ENCODE measurements around the gene MAB21L4. TPM values are rescaled to one million over a fixed set of nuclear protein-coding genes. Genes with fewer than 3 reads are reported as not detected.

The MAB21L4 gene
- total RNA-seq, 1 donor from 2014 or later = not detected

- Mint-ChIP-seq H3K4me3 (ENCODE audit: unreplicated experiment) (no peak overlapping the region), H3K9me3 (ENCODE audit: unreplicated experiment) (no peaks in the 10 kb centered on the region)
Measured at GRCh38 chr2:240876475-240877251, 19.3 kb downstream of the MAB21L4 start.

GRCh38 chr2:240876035-240876474 lies 19.9 kb downstream of the MAB21L4 start:
- Mint-ChIP-seq H3K4me3 (ENCODE audit: unreplicated experiment) (no peak overlapping the region), H3K27me3 (ENCODE audit: unreplicated experiment) (peaks cover 13% of the 10 kb centered on the region), H3K27ac (ENCODE audit: unreplicated experiment) (no peak overlapping the region), H3K9me3 (ENCODE audit: unreplicated experiment) (no peaks in the 10 kb centered on the region), H3K4me1 (ENCODE audit: unreplicated experiment) (no peaks in the 10 kb centered on the region), H3K36me3 (ENCODE audit: unreplicated experiment) (no peaks in the 10 kb centered on the region)
- no peak for TF ChIP-seq CTCF (IDR thresholded peaks at IDR 0.05)
- no peak for DNase-seq (ENCODE audit: extremely low spot score, unreplicated experiment)

More at GRCh38 chr2:240876475-240877251, 19.3 kb downstream of the MAB21L4 start:
- TF ChIP-seq CTCF (IDR thresholded peaks at IDR 0.05) = no peak
- peaks cover 16% of the 10 kb centered on the region for H3K27me3 Mint-ChIP-seq (ENCODE audit: unreplicated experiment)
- DNase-seq (ENCODE audit: extremely low spot score, unreplicated experiment) = no peak
- no peaks in the 10 kb centered on the region for H3K36me3 Mint-ChIP-seq (ENCODE audit: unreplicated experiment)
- H3K27ac Mint-ChIP-seq (ENCODE audit: unreplicated experiment) = no peak overlapping the region
- H3K4me1 Mint-ChIP-seq (ENCODE audit: unreplicated experiment) = no peaks in the 10 kb centered on the region

- Mint-ChIP-seq H3K4me3 (ENCODE audit: unreplicated experiment) (no peak overlapping the region), H3K4me1 (ENCODE audit: unreplicated experiment) (no peaks in the 10 kb centered on the region), H3K27ac (ENCODE audit: unreplicated experiment) (no peak overlapping the region), H3K9me3 (ENCODE audit: unreplicated experiment) (no peaks in the 10 kb centered on the region), H3K27me3 (ENCODE audit: unreplicated experiment) (peaks cover 8% of the 10 kb centered on the region), H3K36me3 (ENCODE audit: unreplicated experiment) (no peaks in the 10 kb centered on the region)
- DNase-seq (ENCODE audit: extremely low spot score, unreplicated experiment) = no peak
- TF ChIP-seq CTCF (IDR thresholded peaks at IDR 0.05) = no peak
Measured at GRCh38 chr2:240875228-240876034, 20.5 kb downstream of the MAB21L4 start.

GRCh38 chr2:240874715-240875227 lies 21.2 kb downstream of the MAB21L4 start:
- Mint-ChIP-seq H3K27me3 (ENCODE audit: unreplicated experiment) (peaks cover 3% of the 10 kb centered on the region), H3K4me3 (ENCODE audit: unreplicated experiment) (no peak overlapping the region), H3K9me3 (ENCODE audit: unreplicated experiment) (no peaks in the 10 kb centered on the region), H3K36me3 (ENCODE audit: unreplicated experiment) (no peaks in the 10 kb centered on the region), H3K4me1 (ENCODE audit: unreplicated experiment) (no peaks in the 10 kb centered on the region), H3K27ac (ENCODE audit: unreplicated experiment) (no peak overlapping the region)
- DNase-seq (ENCODE audit: extremely low spot score, unreplicated experiment) = no peak
- no peak for TF ChIP-seq CTCF (IDR thresholded peaks at IDR 0.05)

All from osteocyte (in vitro differentiated cells).